ENCODE results near the gene ATXN7. TPM values are rescaled to one million over a fixed set of nuclear protein-coding genes. Genes with fewer than 3 reads are reported as not detected.

ATXN7 gene
- total and polyA plus RNA-seq, 2 of the 13 experiments (the other 11 are each of a cell fraction or from before 2014, with no cell fraction given): 13.8 to 20.0 TPM

- H4K20me1 ChIP-seq (ENCODE audit: insufficient read depth, low read length): no peaks in the 10 kb centered on the region
- H3K9ac ChIP-seq (ENCODE audit: insufficient read depth, low read depth, low read length): no peak overlapping the region
- H3K27me3 ChIP-seq (ENCODE audit: control insufficient read depth in 1 of 2, insufficient read depth in 2 of 2, low read length in 2 of 2): 0 out of 5 replicates have a peak, but pooled peaks cover 0 to 4% of the 10 kb centered on the region in 2 experiments
- TF ChIP-seq ZNF407 (CRISPR knock-in tag; IDR thresholded peaks at IDR 0.05; ENCODE audit: not compliant biosample characterization): no peak
- no peak for TF ChIP-seq THAP11 (CRISPR knock-in tag; IDR thresholded peaks at IDR 0.05)
- TF ChIP-seq ZNF510 (CRISPR knock-in tag; IDR thresholded peaks at IDR 0.05; ENCODE audit: low read depth): no peak
- no peak for TF ChIP-seq NR2C2 (CRISPR knock-in tag; IDR thresholded peaks at IDR 0.05; ENCODE audit: borderline replicate concordance)
- no peak for TF ChIP-seq ZNF772 (CRISPR knock-in tag; IDR thresholded peaks at IDR 0.05)
- TF ChIP-seq KDM4B (CRISPR knock-in tag; IDR thresholded peaks at IDR 0.05): no peak
- TF ChIP-seq ZBTB2 (CRISPR knock-in tag; IDR thresholded peaks at IDR 0.05; ENCODE audit: low read depth): no peak
- TF ChIP-seq IRF9 (CRISPR knock-in tag; IDR thresholded peaks at IDR 0.05; ENCODE audit: borderline replicate concordance): no peak
- no peak for TF ChIP-seq BHLHE40 (IDR thresholded peaks at IDR 0.05; ENCODE audit: low read length)
- TF ChIP-seq RBM22 (optimal IDR thresholded peaks at IDR 0.05; ENCODE audit: low read length): no peak
- FAIRE-seq: no peak
- CTCF ChIA-PET (ENCODE audit: low intra/inter-chr PET ratio, low total read pairs): no interaction called here
- H3K4me3 ChIP-seq (replicated peaks in 1 of 3; ENCODE audit: insufficient read depth in 1 of 3, low read depth in 2 of 3, low read length in 3 of 3): no peak overlapping the region
- H3K4me2 ChIP-seq (ENCODE audit: low read depth, low read length): no peak overlapping the region
- no peaks in the 10 kb centered on the region for H3K36me3 ChIP-seq (replicated peaks in 1 of 2; ENCODE audit: control insufficient read depth in 1 of 2, insufficient read depth in 2 of 2, low read length in 2 of 2)
- intact Hi-C loops (cut with micrococcal nuclease; ENCODE audit: unreplicated experiment) (no loop called here), in situ Hi-C loops (cut with HindIII; ENCODE audit: extremely low pct_ligation_motif_present, low pct_unique_long_range_greater_than_20kb) (no loop called here)
- no peaks in the 10 kb centered on the region for H3K79me2 ChIP-seq (ENCODE audit: insufficient read depth, low read length)
- H2AFZ ChIP-seq (ENCODE audit: low read length): no peak overlapping the region
- no TSS peak for BruUV-seq (replicated peaks)
- no peak for DNase-seq (ENCODE audit: low spot score)
- POLR2A ChIA-PET: no interaction called here
- WGBS (ENCODE audit: low lambda C conversion rate): 2% methylated on average over 3 of the region's 3 CpGs
- no peaks in the 10 kb centered on the region for H3K4me1 ChIP-seq (ENCODE audit: insufficient read depth, low read length)
- H3K9me3 ChIP-seq (ENCODE audit: low read length): no peaks in the 10 kb centered on the region
- no peak for ATAC-seq
- H3K27ac ChIP-seq (ENCODE audit: extremely low read length, insufficient read depth, low read length): no peak overlapping the region
Measured at GRCh38 chr3:64048631-64049061, 185.0 kb downstream of the ATXN7 start.

All from HepG2 (cell line).